OCI-LY1 (cell line): ENCODE data around the gene UGT1A4.

Experiments used
- CTCF ChIP-seq: fragments of 200-600 bp; sonication (generic), shearing (Covaris generic); IDR thresholded peaks from 2 replicates; pipeline ENCODE4 v1.5.1; 2017; ENCODE audit warnings: mild to moderate bottlenecking, antibody characterized with exemption, low read length, moderate library complexity, mixed read lengths
- EZH2 ChIP-seq: fragments of 200-600 bp; sonication (generic), shearing (Covaris generic); IDR thresholded peaks from 2 replicates; pipeline ENCODE4 v1.8.0; 2017; ENCODE audit warnings: borderline replicate concordance, mixed run types, mild to moderate bottlenecking, antibody characterized with exemption, low read length, moderate library complexity, mixed read lengths

- no peak for TF ChIP-seq CTCF
- TF ChIP-seq EZH2: no peak
These were observed 39.6 kb downstream of the UGT1A4 start for GRCh38 chr2:233758141-233758540.
